Glutamatergic neuron (in vitro differentiated cells): ENCODE results near the gene RPA1. TPM values are rescaled to one million over a fixed set of nuclear protein-coding genes. Genes with fewer than 3 reads are reported as not detected.
A peak's percentile ranks its signal among the peaks of the same experiment; 100 is the strongest.
"Not testable (repeated sequence)": the region's sequence is repeated elsewhere in the genome, so short reads cannot be mapped to it uniquely, and the experiment has no call there.

ENCODE experiments used
- DNase-seq: peaks from one replicate; pipeline ENCODE4 v3.0.0; 2022
- H3K27ac Mint-ChIP-seq: one replicate; pipeline ENCODE4 v1.8.0; 2020; ENCODE audit warnings: mild to moderate bottlenecking, mixed read lengths, inconsistent platforms; ENCODE audit not compliant: unreplicated experiment
- H3K27me3 Mint-ChIP-seq: one replicate; pipeline ENCODE4 v1.8.0; 2020; ENCODE audit warnings: mild to moderate bottlenecking, moderate library complexity, mixed read lengths, inconsistent platforms; ENCODE audit not compliant: unreplicated experiment
- H3K36me3 Mint-ChIP-seq: one replicate; pipeline ENCODE4 v1.8.0; 2020; ENCODE audit warnings: mild to moderate bottlenecking, mixed read lengths, inconsistent platforms; ENCODE audit not compliant: unreplicated experiment
- H3K4me1 Mint-ChIP-seq: one replicate; pipeline ENCODE4 v1.8.0; 2020; ENCODE audit warnings: mild to moderate bottlenecking, low read depth, mixed read lengths, inconsistent platforms; ENCODE audit not compliant: unreplicated experiment
- H3K4me3 Mint-ChIP-seq: one replicate; pipeline ENCODE4 v1.8.0; 2020; ENCODE audit warnings: mild to moderate bottlenecking, mixed read lengths, inconsistent platforms; ENCODE audit not compliant: unreplicated experiment
- H3K9me3 Mint-ChIP-seq: one replicate; pipeline ENCODE4 v1.8.0; 2020; ENCODE audit warnings: mild to moderate bottlenecking, moderate library complexity, mixed read lengths, inconsistent platforms; ENCODE audit not compliant: unreplicated experiment
- total RNA-seq: library from RNA; stranded (reverse); fragmentation: NEBNext Ultra II Directional; extraction: Animal tissue kit (Norgen Biotek cat#: 25700); gene quantifications from one replicate; pipeline ENCODE4 v1.2.1, GENCODE V29; 2021; ENCODE audit not compliant: unreplicated experiment
- TF ChIP-seq, protein P1 (sequence below): fragments of 200-600 bp; sonication (generic); IDR thresholded peaks from one replicate; pipeline ENCODE4 v1.5.0; 2021; ENCODE audit not compliant: partially characterized antibody, unreplicated experiment

The RPA1 gene
- total RNA-seq, 1 donor from 2014 or later = 43.4 TPM

DNA sequence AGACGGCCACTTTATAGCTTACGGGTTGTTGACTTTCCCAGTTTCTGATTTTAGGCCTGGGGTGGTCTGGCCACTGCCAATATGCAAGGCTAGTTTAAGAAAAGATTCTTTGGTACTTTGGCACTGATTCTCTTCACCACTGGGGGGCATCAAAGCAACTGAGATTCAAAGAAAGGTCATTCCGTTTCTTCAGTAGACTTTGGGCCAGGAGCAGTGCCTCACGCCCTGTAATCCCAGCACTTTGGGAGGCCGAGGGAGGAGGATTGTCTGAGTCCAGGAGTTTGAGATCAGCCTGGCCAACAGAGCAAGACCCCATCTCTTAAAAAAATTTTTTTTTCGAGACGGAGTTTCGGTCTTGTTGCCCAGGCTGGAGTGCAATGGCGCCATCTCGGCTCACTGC lies 53.0 kb downstream of the RPA1 start:
- Mint-ChIP-seq H3K27ac (no peak overlapping the region), H3K36me3 (peaks cover 17% of the 10 kb centered on the region), H3K9me3 (peaks cover 4% of the 10 kb centered on the region), H3K4me1 (no peaks in the 10 kb centered on the region), H3K27me3 (no peaks in the 10 kb centered on the region), H3K4me3 (no peak overlapping the region)
- TF ChIP-seq, protein P1, sequence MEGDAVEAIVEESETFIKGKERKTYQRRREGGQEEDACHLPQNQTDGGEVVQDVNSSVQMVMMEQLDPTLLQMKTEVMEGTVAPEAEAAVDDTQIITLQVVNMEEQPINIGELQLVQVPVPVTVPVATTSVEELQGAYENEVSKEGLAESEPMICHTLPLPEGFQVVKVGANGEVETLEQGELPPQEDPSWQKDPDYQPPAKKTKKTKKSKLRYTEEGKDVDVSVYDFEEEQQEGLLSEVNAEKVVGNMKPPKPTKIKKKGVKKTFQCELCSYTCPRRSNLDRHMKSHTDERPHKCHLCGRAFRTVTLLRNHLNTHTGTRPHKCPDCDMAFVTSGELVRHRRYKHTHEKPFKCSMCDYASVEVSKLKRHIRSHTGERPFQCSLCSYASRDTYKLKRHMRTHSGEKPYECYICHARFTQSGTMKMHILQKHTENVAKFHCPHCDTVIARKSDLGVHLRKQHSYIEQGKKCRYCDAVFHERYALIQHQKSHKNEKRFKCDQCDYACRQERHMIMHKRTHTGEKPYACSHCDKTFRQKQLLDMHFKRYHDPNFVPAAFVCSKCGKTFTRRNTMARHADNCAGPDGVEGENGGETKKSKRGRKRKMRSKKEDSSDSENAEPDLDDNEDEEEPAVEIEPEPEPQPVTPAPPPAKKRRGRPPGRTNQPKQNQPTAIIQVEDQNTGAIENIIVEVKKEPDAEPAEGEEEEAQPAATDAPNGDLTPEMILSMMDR = peak; percentile 68
- peak; percentile 29 for DNase-seq

DNA sequence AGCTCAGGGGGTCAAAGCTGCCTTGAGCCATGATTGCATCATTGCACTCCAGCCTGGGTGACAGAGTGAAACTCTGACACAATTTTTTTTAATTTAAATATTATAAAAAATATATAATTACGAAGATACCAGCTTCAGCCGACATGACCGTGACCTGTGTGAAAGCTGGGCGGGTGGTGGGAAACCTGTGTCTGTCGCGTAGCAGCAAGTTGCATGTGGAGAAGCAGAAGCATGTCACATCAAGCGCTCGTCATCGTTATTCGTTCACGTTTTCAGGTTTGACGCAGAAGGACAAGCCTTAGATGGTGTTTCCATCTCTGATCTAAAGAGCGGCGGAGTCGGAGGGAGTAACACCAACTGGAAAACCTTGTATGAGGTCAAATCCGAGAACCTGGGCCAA lies 53.7 kb downstream of the RPA1 start:
- peaks cover 4% of the 10 kb centered on the region for H3K9me3 Mint-ChIP-seq
- no peak for DNase-seq
- peaks cover 17% of the 10 kb centered on the region for H3K36me3 Mint-ChIP-seq
- TF ChIP-seq, protein P1 = no peak
- H3K4me1 Mint-ChIP-seq = no peaks in the 10 kb centered on the region
- H3K27me3 Mint-ChIP-seq = no peaks in the 10 kb centered on the region
- H3K27ac Mint-ChIP-seq = no peak overlapping the region
- H3K4me3 Mint-ChIP-seq = no peak overlapping the region

DNA sequence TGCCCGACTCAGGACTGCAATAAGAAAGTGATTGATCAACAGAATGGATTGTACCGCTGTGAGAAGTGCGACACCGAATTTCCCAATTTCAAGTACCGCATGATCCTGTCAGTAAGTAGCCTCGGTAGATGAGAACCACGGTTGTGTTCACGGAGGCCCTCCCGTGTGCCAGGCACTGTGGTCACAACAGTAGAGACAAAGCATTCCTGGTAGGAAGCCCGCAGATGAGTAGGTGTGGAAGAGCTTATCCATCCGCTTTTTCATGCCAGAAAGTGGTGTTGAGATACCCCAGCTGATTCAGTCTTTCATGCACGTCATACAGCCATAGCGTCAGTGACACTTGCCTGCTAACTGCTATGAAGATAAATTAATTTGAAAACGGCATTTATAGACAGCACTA lies 58.9 kb downstream of the RPA1 start:
- DNase-seq = no peak
- H3K4me3 Mint-ChIP-seq = no peak overlapping the region
- peaks cover 12% of the 10 kb centered on the region for H3K36me3 Mint-ChIP-seq
- H3K4me1 Mint-ChIP-seq = no peaks in the 10 kb centered on the region
- no peak overlapping the region for H3K27ac Mint-ChIP-seq
- no peaks in the 10 kb centered on the region for H3K27me3 Mint-ChIP-seq
- TF ChIP-seq, protein P1 = no peak
- H3K9me3 Mint-ChIP-seq = peaks cover 2% of the 10 kb centered on the region

DNA sequence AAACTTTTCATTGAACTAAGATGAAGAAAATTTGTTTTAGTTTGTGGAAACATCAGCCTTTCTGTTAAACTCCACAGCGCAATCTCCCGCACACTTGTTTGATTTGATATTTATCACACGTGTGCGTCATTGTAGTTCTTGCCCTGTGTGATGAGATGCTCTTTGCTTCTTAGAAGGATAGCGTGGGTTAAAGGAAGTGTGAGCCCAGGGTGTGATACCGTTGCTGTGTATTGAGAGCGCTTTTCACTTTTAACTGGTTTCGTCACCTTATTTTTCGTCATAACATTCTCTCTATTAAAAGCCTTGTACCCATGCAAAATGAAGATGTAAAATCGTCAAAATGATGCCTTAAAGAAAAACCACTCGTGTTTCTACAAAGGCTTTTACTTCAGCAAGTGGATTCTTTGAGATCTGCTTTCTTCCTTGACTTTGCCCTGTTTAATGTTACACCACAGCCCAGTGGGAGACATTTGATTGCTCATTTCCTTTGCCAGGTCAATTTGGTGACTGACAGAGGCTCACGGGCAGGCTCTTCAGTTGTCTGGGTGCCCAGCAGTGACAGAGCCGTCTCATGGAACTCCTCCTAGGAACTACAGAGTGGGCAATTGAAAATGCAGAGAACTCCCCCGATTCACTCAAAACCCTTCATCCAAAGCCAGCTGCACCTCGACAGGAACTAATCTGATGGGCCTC lies 61.1 kb downstream of the RPA1 start:
- peaks cover 2% of the 10 kb centered on the region for H3K27me3 Mint-ChIP-seq
- no peak overlapping the region for H3K4me3 Mint-ChIP-seq
- peaks cover 3% of the 10 kb centered on the region for H3K36me3 Mint-ChIP-seq
- no peak overlapping the region for H3K27ac Mint-ChIP-seq
- H3K9me3 Mint-ChIP-seq = peaks cover 1% of the 10 kb centered on the region
- TF ChIP-seq, protein P1 = no peak
- DNase-seq = no peak
- no peaks in the 10 kb centered on the region for H3K4me1 Mint-ChIP-seq

DNA sequence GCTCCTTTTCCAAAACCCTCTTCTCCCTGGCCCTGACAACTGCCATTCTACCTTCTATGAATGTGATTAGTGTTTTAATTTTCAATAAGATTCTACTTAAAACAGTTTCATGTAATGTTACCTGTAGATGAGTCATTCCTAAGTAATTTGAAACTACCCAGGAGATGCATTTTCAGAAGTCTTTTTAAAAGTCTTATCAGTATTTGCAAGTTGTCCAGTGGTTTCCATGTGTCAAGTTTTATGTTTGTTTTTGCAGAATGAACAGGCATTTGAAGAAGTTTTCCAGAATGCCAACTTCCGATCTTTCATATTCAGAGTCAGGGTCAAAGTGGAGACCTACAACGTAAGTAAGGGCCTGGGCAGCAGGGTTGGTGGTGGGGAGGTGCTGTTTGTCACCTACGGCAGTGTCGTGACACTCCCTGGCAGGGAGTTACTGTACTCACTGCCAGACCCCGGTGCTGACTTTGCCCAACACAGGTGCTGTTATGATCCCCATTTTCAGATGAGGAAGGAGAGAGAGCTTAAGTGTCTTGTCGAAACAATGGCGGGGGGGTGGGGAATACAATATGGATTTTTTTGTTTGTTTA lies 65.0 kb downstream of the RPA1 start:
- TF ChIP-seq, protein P1 = no peak
- no peak overlapping the region for H3K27ac Mint-ChIP-seq
- H3K4me3 Mint-ChIP-seq = no peak overlapping the region
- no peak for DNase-seq
- peaks cover 2% of the 10 kb centered on the region for H3K27me3 Mint-ChIP-seq
- no peaks in the 10 kb centered on the region for H3K36me3 Mint-ChIP-seq
- H3K4me1 Mint-ChIP-seq = peaks cover 4% of the 10 kb centered on the region
- no peaks in the 10 kb centered on the region for H3K9me3 Mint-ChIP-seq

DNA sequence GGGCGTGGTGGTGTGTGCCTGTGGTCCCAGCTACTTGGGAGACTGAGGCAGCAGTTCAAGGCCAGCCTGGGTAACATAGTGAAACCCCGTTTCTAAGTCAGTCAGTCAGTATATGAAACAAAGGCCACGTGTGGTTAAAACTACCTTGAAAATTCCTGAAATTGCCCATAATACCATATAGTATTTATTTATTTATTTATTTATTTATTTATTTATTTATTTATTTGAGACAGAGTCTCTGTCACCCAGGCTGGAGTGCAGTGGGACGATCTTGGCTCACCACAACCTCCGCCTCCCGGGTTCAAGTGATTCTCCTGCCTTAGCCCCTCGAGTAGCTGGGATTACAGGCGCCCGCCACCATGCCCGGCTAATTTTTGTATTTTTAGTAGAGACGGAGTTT lies 65.7 kb downstream of the RPA1 start:
- H3K4me3 Mint-ChIP-seq, H3K27me3 Mint-ChIP-seq, H3K27ac Mint-ChIP-seq, H3K4me1 Mint-ChIP-seq, DNase-seq, H3K9me3 Mint-ChIP-seq, H3K36me3 Mint-ChIP-seq: not testable (repeated sequence)
